ENCODE data around the gene ZNF436.

Gene ZNF436

GRCh38 chr1:23367451-23367790 is 2.2 kb downstream of the ZNF436 start:
- no peak for DNase-seq

GRCh38 chr1:23366598-23366997 is 3.0 kb downstream of the ZNF436 start:
- DNase-seq, result no peak

- no peak for DNase-seq
Measured at GRCh38 chr1:23366146-23366545, 3.5 kb downstream of the ZNF436 start.

GRCh38 chr1:23362218-23362713 is 7.4 kb downstream of the ZNF436 start:
- DNase-seq, result no peak

- DNase-seq, result no peak
Measured at GRCh38 chr1:23358310-23358875, 11.2 kb downstream of the ZNF436 start.

- DNase-seq, result peak in 1 of 58 donors; percentile 20
Measured at GRCh38 chr1:23357138-23357908, 12.3 kb downstream of the ZNF436 start.

- DNase-seq, result peak in 13 of 58 donors; percentile 8 to 61 (median 20)
Measured at GRCh38 chr1:23356471-23357137, 13.0 kb downstream of the ZNF436 start.

GRCh38 chr1:23354245-23354644 is 15.4 kb downstream of the ZNF436 start:
- DNase-seq, result no peak

- no peak for DNase-seq
Measured at GRCh38 chr1:23352096-23352695, 17.4 kb downstream of the ZNF436 start.

- DNase-seq, result no peak
Measured at GRCh38 chr1:23345920-23346319, 23.7 kb downstream of the ZNF436 start.

GRCh38 chr1:23344987-23345472 is 24.6 kb downstream of the ZNF436 start:
- peak in 1 of 58 donors; percentile 20 for DNase-seq

- peak; percentile 90 to 100 (median 99) for DNase-seq
Measured at GRCh38 chr1:23344111-23344986, 25.3 kb downstream of the ZNF436 start, which contains the start of gene HNRNPR. HNRNPR (minus strand) TSS chr1:23344284; CDS start chr1:23341008, 3,276 bp downstream.

GRCh38 chr1:23343221-23344110 is 26.2 kb downstream of the ZNF436 start:
- DNase-seq, result peak in 15 of 58 donors; percentile 20 to 71 (median 39)

- DNase-seq, result no peak
Measured at GRCh38 chr1:23341931-23342692, 27.5 kb downstream of the ZNF436 start.

GRCh38 chr1:23339632-23340031 is 30.0 kb downstream of the ZNF436 start:
- no peak for DNase-seq

GRCh38 chr1:23337869-23338268 is 31.8 kb downstream of the ZNF436 start:
- no peak for DNase-seq

- no peak for DNase-seq
Measured at GRCh38 chr1:23331713-23332112, 37.9 kb downstream of the ZNF436 start.

GRCh38 chr1:23330846-23331245 is 38.8 kb downstream of the ZNF436 start:
- no peak for DNase-seq

- DNase-seq, result no peak
Measured at GRCh38 chr1:23325393-23325792, 44.2 kb downstream of the ZNF436 start.
